Caco-2 (cell line): ENCODE measurements around the gene DYNC2H1. TPM values are rescaled to one million over a fixed set of nuclear protein-coding genes. Genes with fewer than 3 reads are reported as not detected.

Experiments used
- BruUV-seq: library from RNA; stranded (reverse); fragments of 400-500 nt; replicated peaks from 2 replicates; lab custom pipeline; 2021; lab: Mats Ljungman, UMichigan
- CTCF ChIA-PET: fragments of 300-600 bp; sonication (Branson Sonifier 250); formaldehyde crosslinking; loops from one replicate; lab custom pipeline; 2022; ENCODE audit warnings: antibody characterized with exemption; lab: Charles Lee
- POLR2A ChIA-PET: fragments of 300-600 bp; sonication (Branson Sonifier 250); formaldehyde crosslinking; loops from one replicate; lab custom pipeline; 2022; ENCODE audit warnings: antibody characterized with exemption; lab: Charles Lee
- DNase-seq, 2 experiments: peaks; one replicate each; pipeline versions ENCODE4 v3.0.0 to v3.0.0-alpha.2; 2020 to 2022
- H3K27me3 ChIP-seq: replicated peaks from 2 replicates; pipeline ENCODE4 v1.6.0; 2011; ENCODE audit warnings: low read length; ENCODE audit not compliant: control insufficient read depth, insufficient read depth
- H3K36me3 ChIP-seq: 2 replicates; pipeline ENCODE4 v1.5.1; 2011; ENCODE audit warnings: low read length; ENCODE audit not compliant: control insufficient read depth, insufficient read depth
- H3K4me1 ChIP-seq: fragments of 250-450 bp; sonication (Bioruptor Pico); 2 replicates; pipeline ENCODE4 v1.5.1; 2020; ENCODE audit warnings: mild to moderate bottlenecking
- H3K4me3 ChIP-seq: 2 replicates; pipeline ENCODE4 v1.5.1; 2011; ENCODE audit warnings: low read depth, mild to moderate bottlenecking, control low read depth, low read length
- H3K9me3 ChIP-seq: fragments of 250-450 bp; sonication (Bioruptor Pico); 2 replicates; pipeline ENCODE4 v1.5.1; 2020; ENCODE audit warnings: mild to moderate bottlenecking, moderate library complexity
- H3K27ac Mint-ChIP-seq: one replicate; pipeline ENCODE4 v1.8.0; 2022; ENCODE audit warnings: mixed read lengths; ENCODE audit not compliant: unreplicated experiment
- H3K27me3 Mint-ChIP-seq: one replicate; pipeline ENCODE4 v1.8.0; 2022; ENCODE audit warnings: mixed read lengths; ENCODE audit not compliant: insufficient read depth, unreplicated experiment
- H3K36me3 Mint-ChIP-seq: one replicate; pipeline ENCODE4 v1.8.0; 2022; ENCODE audit warnings: mild to moderate bottlenecking, mixed read lengths; ENCODE audit not compliant: insufficient read depth, unreplicated experiment
- H3K4me1 Mint-ChIP-seq: one replicate; pipeline ENCODE4 v1.8.0; 2022; ENCODE audit warnings: low read depth, mixed read lengths; ENCODE audit not compliant: unreplicated experiment
- H3K4me3 Mint-ChIP-seq: one replicate; pipeline ENCODE4 v1.8.0; 2022; ENCODE audit warnings: mild to moderate bottlenecking, moderate library complexity, mixed read lengths; ENCODE audit not compliant: unreplicated experiment
- H3K9me3 Mint-ChIP-seq: one replicate; pipeline ENCODE4 v1.8.0; 2022; ENCODE audit warnings: mixed read lengths; ENCODE audit not compliant: unreplicated experiment
- intact Hi-C: fragments of 100-400 bp; cut with micrococcal nuclease; formaldehyde crosslinking; loops from one replicate; pipeline ENCODE4 v1.10.0; 2022; ENCODE audit not compliant: unreplicated experiment
- total RNA-seq: library from RNA; stranded (reverse); gene quantifications from 2 replicates; pipeline ENCODE4 v1.2.3, GENCODE V29; 2022
- TF ChIP-seq, protein P1 (sequence below), 2 experiments: fragments of 200-600 bp in 1 of 2; IDR thresholded peaks; 1 replicate in 1 of 2; 2 replicates in 1 of 2; pipeline versions ENCODE4 v1.5.1 to v1.8.0; 2011 to 2022; ENCODE audit warnings: antibody characterized with exemption in 1 of 2, control low read depth in 1 of 2, inconsistent platforms in 1 of 2, low read depth in 1 of 2, low read length in 1 of 2, mild to moderate bottlenecking in 1 of 2, moderate library complexity in 1 of 2; ENCODE audit not compliant: insufficient read depth in 1 of 2, severe bottlenecking in 1 of 2, unreplicated experiment in 1 of 2

DYNC2H1 gene
- total RNA-seq, 1 experiment from 2014 or later: 6.5 TPM

DNA sequence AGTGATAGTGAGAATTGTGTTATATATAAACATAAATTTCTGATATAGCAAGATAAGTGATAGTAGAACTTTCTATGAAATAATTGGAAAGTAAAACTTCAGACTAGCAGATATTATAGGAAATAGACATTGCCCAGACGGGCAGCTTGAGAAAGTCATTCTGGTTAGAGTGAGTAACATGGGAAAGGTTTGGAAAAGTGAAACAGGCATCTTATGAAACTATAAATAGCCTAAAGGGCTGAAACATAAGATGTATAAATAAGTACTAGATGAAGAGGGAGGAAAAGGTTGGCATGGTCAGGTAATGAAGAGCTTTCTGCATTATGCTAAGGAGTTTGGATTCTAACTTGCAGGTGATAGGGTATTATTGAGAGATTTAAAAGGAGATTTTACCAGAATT lies 101.3 kb downstream of the DYNC2H1 start:
- intact Hi-C loops: no loop called here
- H3K4me3 ChIP-seq: no peak overlapping the region
- peaks cover 5% of the 10 kb centered on the region for H3K27me3 Mint-ChIP-seq
- POLR2A ChIA-PET: no interaction called here
- H3K27me3 ChIP-seq: no peaks in the 10 kb centered on the region
- no peaks in the 10 kb centered on the region for H3K36me3 ChIP-seq
- CTCF ChIA-PET: no interaction called here
- DNase-seq: no peak
- no peaks in the 10 kb centered on the region for H3K4me1 Mint-ChIP-seq
- BruUV-seq: no TSS peak
- H3K36me3 Mint-ChIP-seq: no peaks in the 10 kb centered on the region
- H3K9me3 Mint-ChIP-seq: no peaks in the 10 kb centered on the region
- H3K9me3 ChIP-seq: no peaks in the 10 kb centered on the region
- TF ChIP-seq, protein P1, sequence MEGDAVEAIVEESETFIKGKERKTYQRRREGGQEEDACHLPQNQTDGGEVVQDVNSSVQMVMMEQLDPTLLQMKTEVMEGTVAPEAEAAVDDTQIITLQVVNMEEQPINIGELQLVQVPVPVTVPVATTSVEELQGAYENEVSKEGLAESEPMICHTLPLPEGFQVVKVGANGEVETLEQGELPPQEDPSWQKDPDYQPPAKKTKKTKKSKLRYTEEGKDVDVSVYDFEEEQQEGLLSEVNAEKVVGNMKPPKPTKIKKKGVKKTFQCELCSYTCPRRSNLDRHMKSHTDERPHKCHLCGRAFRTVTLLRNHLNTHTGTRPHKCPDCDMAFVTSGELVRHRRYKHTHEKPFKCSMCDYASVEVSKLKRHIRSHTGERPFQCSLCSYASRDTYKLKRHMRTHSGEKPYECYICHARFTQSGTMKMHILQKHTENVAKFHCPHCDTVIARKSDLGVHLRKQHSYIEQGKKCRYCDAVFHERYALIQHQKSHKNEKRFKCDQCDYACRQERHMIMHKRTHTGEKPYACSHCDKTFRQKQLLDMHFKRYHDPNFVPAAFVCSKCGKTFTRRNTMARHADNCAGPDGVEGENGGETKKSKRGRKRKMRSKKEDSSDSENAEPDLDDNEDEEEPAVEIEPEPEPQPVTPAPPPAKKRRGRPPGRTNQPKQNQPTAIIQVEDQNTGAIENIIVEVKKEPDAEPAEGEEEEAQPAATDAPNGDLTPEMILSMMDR (IDR thresholded peaks at IDR 0.05; ENCODE audit: insufficient read depth in 1 of 2, low read depth in 1 of 2, low read length in 1 of 2, severe bottlenecking in 1 of 2, unreplicated experiment in 1 of 2): no peak
- H3K4me1 ChIP-seq: no peaks in the 10 kb centered on the region
- no peak overlapping the region for H3K4me3 Mint-ChIP-seq
- H3K27ac Mint-ChIP-seq: no peak overlapping the region

DNA sequence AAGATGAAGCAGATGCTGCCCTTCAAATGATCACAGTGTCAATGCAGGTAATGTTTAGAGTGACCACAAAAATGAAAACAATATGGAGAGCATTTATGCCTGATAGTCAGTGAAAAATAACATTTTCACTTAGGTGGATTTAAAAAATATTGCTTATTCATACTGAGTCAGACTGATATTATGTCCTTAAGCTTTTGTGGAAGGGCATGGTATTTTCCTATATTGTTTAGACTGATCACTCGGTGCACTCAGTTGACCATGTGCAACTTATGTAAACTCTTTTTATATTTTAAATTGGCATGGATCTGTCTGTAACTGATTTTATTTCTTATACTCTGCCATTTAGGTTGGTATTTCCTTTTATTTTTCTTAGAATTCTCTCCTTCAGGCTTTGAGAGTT lies 106.6 kb downstream of the DYNC2H1 start:
- Mint-ChIP-seq H3K4me1 (no peaks in the 10 kb centered on the region), H3K27ac (no peak overlapping the region), H3K27me3 (peaks cover 5% of the 10 kb centered on the region), H3K4me3 (no peak overlapping the region), H3K9me3 (no peaks in the 10 kb centered on the region), H3K36me3 (no peaks in the 10 kb centered on the region)
- TF ChIP-seq, protein P1 (IDR thresholded peaks at IDR 0.05; ENCODE audit: insufficient read depth in 1 of 2, low read depth in 1 of 2, low read length in 1 of 2, severe bottlenecking in 1 of 2, unreplicated experiment in 1 of 2): no peak
- no TSS peak for BruUV-seq
- ChIA-PET CTCF (no interaction called here), POLR2A (no interaction called here)
- DNase-seq: no peak
- Histone ChIP-seq H3K36me3 (no peaks in the 10 kb centered on the region), H3K4me1 (no peaks in the 10 kb centered on the region), H3K4me3 (no peak overlapping the region), H3K27me3 (no peaks in the 10 kb centered on the region), H3K9me3 (no peaks in the 10 kb centered on the region)
- intact Hi-C loops: no loop called here

DNA sequence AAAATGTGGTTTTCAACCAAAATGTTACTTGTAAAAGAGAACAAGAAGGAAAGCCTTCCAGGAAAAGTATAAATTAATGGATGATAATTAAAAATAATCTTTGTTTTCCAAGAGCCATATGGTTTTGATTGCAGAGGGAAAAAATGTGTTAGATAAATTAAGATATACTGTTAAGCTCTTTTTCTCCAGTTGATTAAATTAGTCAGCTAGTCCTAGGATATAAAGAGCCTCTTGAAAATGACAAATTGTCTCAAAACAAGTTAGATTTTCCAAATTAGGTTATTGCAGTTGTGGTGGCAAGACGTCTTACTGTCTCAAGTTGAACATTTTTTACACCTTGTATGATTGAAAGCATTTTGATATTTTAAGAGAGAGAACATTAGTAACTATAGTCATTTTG lies 110.9 kb downstream of the DYNC2H1 start:
- H3K4me3 ChIP-seq: no peak overlapping the region
- H3K9me3 ChIP-seq: no peaks in the 10 kb centered on the region
- BruUV-seq: no TSS peak
- DNase-seq: no peak
- intact Hi-C loops: no loop called here
- TF ChIP-seq, protein P1 (IDR thresholded peaks at IDR 0.05; ENCODE audit: insufficient read depth in 1 of 2, low read depth in 1 of 2, low read length in 1 of 2, severe bottlenecking in 1 of 2, unreplicated experiment in 1 of 2): no peak
- H3K27me3 Mint-ChIP-seq: no peaks in the 10 kb centered on the region
- H3K27ac Mint-ChIP-seq: no peak overlapping the region
- H3K4me3 Mint-ChIP-seq: no peak overlapping the region
- H3K36me3 Mint-ChIP-seq: no peaks in the 10 kb centered on the region
- no peaks in the 10 kb centered on the region for H3K27me3 ChIP-seq
- no peaks in the 10 kb centered on the region for H3K4me1 ChIP-seq
- H3K36me3 ChIP-seq: no peaks in the 10 kb centered on the region
- H3K9me3 Mint-ChIP-seq: no peaks in the 10 kb centered on the region
- ChIA-PET CTCF (no interaction called here), POLR2A (no interaction called here)
- H3K4me1 Mint-ChIP-seq: no peaks in the 10 kb centered on the region
